SK-N-SH treated with all-trans-retinoic acid at 6 μM for 48 hours (cell line): ENCODE data around the gene SIGLEC6.

Source experiments
- ATAC-seq: fragments of 200-7000 bp; cut with Tn5 transposase; 3 replicates; pipeline ENCODE4 v1.9.1; 2020; ENCODE audit warnings: mild to moderate bottlenecking, moderate library complexity
- ARNTL ChIP-seq: fragments of 450-650 bp; formaldehyde crosslinking; IDR thresholded peaks from 2 replicates; pipeline ENCODE4 v1.5.0; 2020; ENCODE audit warnings: low read depth, mild to moderate bottlenecking, moderate library complexity, borderline replicate concordance
- BACH2 ChIP-seq: fragments of 250-450 bp; sonication (Bioruptor Pico); IDR thresholded peaks from 2 replicates; pipeline ENCODE4 v1.9.0; 2021; ENCODE audit warnings: mild to moderate bottlenecking, borderline replicate concordance
- CSDC2 ChIP-seq: fragments of 250-450 bp; sonication (Bioruptor Pico); IDR thresholded peaks from 2 replicates; pipeline ENCODE4 v1.5.0; 2020; ENCODE audit warnings: mild to moderate bottlenecking, moderate library complexity
- GLIS3 ChIP-seq: fragments of 250-450 bp; sonication (Bioruptor Pico); IDR thresholded peaks from 2 replicates; pipeline ENCODE4 v1.5.0; 2020; ENCODE audit warnings: mild to moderate bottlenecking, moderate library complexity
- ISL1 ChIP-seq: fragments of 250-450 bp; sonication (Bioruptor Pico); IDR thresholded peaks from 2 replicates; pipeline ENCODE4 v2.1.2; 2022; ENCODE audit warnings: mild to moderate bottlenecking, moderate library complexity
- OSR1 ChIP-seq: fragments of 250-450 bp; sonication (Bioruptor Pico); IDR thresholded peaks from 2 replicates; pipeline ENCODE4 v1.8.0; 2022; ENCODE audit warnings: moderate library complexity, mild to moderate bottlenecking, inconsistent platforms
- PPARA ChIP-seq: fragments of 250-450 bp; sonication (Bioruptor Pico); IDR thresholded peaks from 2 replicates; pipeline ENCODE4 v1.5.0; 2020; ENCODE audit warnings: mild to moderate bottlenecking, borderline replicate concordance
- RARB ChIP-seq: fragments of 250-450 bp; sonication (Bioruptor Pico); IDR thresholded peaks from 2 replicates; pipeline ENCODE4 v1.8.0; 2021; ENCODE audit warnings: mild to moderate bottlenecking, moderate library complexity
- SNAI2 ChIP-seq: fragments of 250-450 bp; sonication (Bioruptor Pico); IDR thresholded peaks from 2 replicates; pipeline ENCODE4 v1.5.0; 2020; ENCODE audit warnings: mild to moderate bottlenecking, moderate library complexity
- TCF4 ChIP-seq: fragments of 250-450 bp; sonication (Bioruptor Pico); IDR thresholded peaks from 2 replicates; pipeline ENCODE4 v1.8.0; 2021; ENCODE audit warnings: mild to moderate bottlenecking, moderate library complexity, borderline replicate concordance
- TOX ChIP-seq: fragments of 250-450 bp; sonication (Bioruptor Pico); IDR thresholded peaks from 2 replicates; pipeline ENCODE4 v1.8.0; 2021; ENCODE audit warnings: mild to moderate bottlenecking, moderate library complexity, borderline replicate concordance
- ZC3H10 ChIP-seq: fragments of 250-450 bp; sonication (Bioruptor Pico); IDR thresholded peaks from 2 replicates; pipeline ENCODE4 v1.5.1; 2021; ENCODE audit warnings: mild to moderate bottlenecking, moderate library complexity
- ZFP3 ChIP-seq: fragments of 250-450 bp; sonication (Bioruptor Pico); IDR thresholded peaks from 2 replicates; pipeline ENCODE4 v1.5.0; 2020; ENCODE audit warnings: mild to moderate bottlenecking, moderate library complexity
- ZFP30 ChIP-seq: fragments of 450-650 bp; formaldehyde crosslinking; IDR thresholded peaks from 2 replicates; pipeline ENCODE4 v1.5.0; 2022; ENCODE audit warnings: mild to moderate bottlenecking, moderate library complexity
- ZNF565 ChIP-seq: fragments of 450-650 bp; formaldehyde crosslinking; conservative IDR thresholded peaks from 2 replicates; pipeline ENCODE4 v1.5.0; 2020; ENCODE audit warnings: low read depth, mild to moderate bottlenecking, moderate library complexity
- ZNF70 ChIP-seq: fragments of 450-650 bp; formaldehyde crosslinking; IDR thresholded peaks from 2 replicates; pipeline ENCODE4 v1.5.0; 2020; ENCODE audit warnings: mild to moderate bottlenecking, moderate library complexity
- ZNF8 ChIP-seq: fragments of 450-650 bp; formaldehyde crosslinking; IDR thresholded peaks from 2 replicates; pipeline ENCODE4 v1.5.0; 2020; ENCODE audit warnings: mild to moderate bottlenecking, moderate library complexity
- TF ChIP-seq, protein P1 (sequence below): fragments of 250-450 bp; sonication (Bioruptor Pico); IDR thresholded peaks from 2 replicates; pipeline ENCODE4 v1.5.1; 2021; ENCODE audit warnings: mild to moderate bottlenecking, moderate library complexity
- TF ChIP-seq, protein P2 (sequence below): fragments of 250-450 bp; sonication (Bioruptor Pico); IDR thresholded peaks from 2 replicates; pipeline ENCODE4 v1.8.0; 2021; ENCODE audit warnings: low read depth, mild to moderate bottlenecking, moderate library complexity, borderline replicate concordance
- TF ChIP-seq, protein P3 (sequence below): fragments of 250-450 bp; sonication (Bioruptor Pico); IDR thresholded peaks from 2 replicates; pipeline ENCODE4 v1.5.0; 2020; ENCODE audit warnings: mild to moderate bottlenecking, moderate library complexity
- TF ChIP-seq, protein P4 (sequence below): fragments of 250-450 bp; sonication (Bioruptor Pico); IDR thresholded peaks from 2 replicates; pipeline ENCODE4 v1.8.0; 2020; ENCODE audit warnings: mild to moderate bottlenecking, moderate library complexity, borderline replicate concordance

Gene SIGLEC6

DNA sequence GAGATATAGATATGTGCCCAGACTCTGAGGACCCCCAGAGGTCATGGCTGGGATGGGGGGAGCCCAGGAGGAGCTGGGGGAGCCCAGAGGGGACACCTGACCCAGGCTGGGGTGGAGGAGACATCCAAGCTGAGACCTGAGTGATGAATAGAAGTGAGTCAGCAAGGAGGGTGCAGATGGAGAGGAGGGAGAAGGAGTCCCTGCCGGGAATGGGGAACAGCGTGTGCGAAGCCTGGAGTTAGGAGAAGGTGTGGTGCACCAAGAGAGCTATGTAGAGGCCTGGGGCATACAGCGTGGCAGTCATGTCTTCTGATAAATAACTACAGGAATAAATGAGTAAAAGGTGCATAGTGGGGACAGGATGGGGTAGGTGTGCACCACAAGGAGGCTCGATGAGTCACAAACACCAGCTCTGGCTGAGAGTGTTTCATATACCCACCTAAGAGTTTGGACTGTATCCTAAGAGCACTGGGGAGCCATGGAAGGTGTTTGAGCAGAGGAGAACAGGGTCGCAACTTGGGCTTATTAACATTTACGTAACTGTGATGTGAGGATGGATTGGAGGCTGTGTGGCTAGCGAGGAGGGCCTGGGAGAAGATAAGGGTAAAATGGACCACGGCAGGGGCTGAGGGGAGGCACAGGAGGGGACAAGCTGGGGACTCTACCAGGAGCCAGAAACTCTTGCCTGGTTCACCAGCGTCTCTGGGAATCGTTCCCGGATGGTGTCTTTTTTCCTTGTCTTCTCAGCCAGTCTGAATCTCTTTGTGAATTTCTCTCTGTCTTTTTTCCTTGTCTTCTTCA, 51.7 kb downstream of the SIGLEC6 start:
- TF ChIP-seq, protein P1, sequence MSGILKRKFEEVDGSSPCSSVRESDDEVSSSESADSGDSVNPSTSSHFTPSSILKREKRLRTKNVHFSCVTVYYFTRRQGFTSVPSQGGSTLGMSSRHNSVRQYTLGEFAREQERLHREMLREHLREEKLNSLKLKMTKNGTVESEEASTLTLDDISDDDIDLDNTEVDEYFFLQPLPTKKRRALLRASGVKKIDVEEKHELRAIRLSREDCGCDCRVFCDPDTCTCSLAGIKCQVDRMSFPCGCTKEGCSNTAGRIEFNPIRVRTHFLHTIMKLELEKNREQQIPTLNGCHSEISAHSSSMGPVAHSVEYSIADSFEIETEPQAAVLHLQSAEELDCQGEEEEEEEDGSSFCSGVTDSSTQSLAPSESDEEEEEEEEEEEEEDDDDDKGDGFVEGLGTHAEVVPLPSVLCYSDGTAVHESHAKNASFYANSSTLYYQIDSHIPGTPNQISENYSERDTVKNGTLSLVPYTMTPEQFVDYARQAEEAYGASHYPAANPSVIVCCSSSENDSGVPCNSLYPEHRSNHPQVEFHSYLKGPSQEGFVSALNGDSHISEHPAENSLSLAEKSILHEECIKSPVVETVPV (CRISPR knock-in tag): no peak
- TF ChIP-seq ZNF565 (CRISPR knock-in tag): no peak
- TF ChIP-seq, protein P2, sequence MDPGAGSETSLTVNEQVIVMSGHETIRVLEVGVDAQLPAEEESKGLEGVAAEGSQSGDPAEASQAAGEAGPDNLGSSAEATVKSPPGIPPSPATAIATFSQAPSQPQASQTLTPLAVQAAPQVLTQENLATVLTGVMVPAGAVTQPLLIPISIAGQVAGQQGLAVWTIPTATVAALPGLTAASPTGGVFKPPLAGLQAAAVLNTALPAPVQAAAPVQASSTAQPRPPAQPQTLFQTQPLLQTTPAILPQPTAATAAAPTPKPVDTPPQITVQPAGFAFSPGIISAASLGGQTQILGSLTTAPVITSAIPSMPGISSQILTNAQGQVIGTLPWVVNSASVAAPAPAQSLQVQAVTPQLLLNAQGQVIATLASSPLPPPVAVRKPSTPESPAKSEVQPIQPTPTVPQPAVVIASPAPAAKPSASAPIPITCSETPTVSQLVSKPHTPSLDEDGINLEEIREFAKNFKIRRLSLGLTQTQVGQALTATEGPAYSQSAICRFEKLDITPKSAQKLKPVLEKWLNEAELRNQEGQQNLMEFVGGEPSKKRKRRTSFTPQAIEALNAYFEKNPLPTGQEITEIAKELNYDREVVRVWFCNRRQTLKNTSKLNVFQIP: no peak
- TF ChIP-seq, protein P3, sequence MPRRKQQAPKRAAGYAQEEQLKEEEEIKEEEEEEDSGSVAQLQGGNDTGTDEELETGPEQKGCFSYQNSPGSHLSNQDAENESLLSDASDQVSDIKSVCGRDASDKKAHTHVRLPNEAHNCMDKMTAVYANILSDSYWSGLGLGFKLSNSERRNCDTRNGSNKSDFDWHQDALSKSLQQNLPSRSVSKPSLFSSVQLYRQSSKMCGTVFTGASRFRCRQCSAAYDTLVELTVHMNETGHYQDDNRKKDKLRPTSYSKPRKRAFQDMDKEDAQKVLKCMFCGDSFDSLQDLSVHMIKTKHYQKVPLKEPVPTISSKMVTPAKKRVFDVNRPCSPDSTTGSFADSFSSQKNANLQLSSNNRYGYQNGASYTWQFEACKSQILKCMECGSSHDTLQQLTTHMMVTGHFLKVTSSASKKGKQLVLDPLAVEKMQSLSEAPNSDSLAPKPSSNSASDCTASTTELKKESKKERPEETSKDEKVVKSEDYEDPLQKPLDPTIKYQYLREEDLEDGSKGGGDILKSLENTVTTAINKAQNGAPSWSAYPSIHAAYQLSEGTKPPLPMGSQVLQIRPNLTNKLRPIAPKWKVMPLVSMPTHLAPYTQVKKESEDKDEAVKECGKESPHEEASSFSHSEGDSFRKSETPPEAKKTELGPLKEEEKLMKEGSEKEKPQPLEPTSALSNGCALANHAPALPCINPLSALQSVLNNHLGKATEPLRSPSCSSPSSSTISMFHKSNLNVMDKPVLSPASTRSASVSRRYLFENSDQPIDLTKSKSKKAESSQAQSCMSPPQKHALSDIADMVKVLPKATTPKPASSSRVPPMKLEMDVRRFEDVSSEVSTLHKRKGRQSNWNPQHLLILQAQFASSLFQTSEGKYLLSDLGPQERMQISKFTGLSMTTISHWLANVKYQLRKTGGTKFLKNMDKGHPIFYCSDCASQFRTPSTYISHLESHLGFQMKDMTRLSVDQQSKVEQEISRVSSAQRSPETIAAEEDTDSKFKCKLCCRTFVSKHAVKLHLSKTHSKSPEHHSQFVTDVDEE (CRISPR knock-in tag): no peak
- TF ChIP-seq TCF4 (CRISPR knock-in tag): no peak
- no peak for TF ChIP-seq ZC3H10 (CRISPR knock-in tag)
- TF ChIP-seq ZFP3 (CRISPR knock-in tag): no peak
- TF ChIP-seq SNAI2 (CRISPR knock-in tag): no peak
- TF ChIP-seq CSDC2 (CRISPR knock-in tag): no peak
- TF ChIP-seq ZFP30 (CRISPR knock-in tag): no peak
- TF ChIP-seq ZNF70 (CRISPR knock-in tag): no peak
- TF ChIP-seq ISL1: no peak
- no peak for TF ChIP-seq TOX (CRISPR knock-in tag)
- TF ChIP-seq, protein P4, sequence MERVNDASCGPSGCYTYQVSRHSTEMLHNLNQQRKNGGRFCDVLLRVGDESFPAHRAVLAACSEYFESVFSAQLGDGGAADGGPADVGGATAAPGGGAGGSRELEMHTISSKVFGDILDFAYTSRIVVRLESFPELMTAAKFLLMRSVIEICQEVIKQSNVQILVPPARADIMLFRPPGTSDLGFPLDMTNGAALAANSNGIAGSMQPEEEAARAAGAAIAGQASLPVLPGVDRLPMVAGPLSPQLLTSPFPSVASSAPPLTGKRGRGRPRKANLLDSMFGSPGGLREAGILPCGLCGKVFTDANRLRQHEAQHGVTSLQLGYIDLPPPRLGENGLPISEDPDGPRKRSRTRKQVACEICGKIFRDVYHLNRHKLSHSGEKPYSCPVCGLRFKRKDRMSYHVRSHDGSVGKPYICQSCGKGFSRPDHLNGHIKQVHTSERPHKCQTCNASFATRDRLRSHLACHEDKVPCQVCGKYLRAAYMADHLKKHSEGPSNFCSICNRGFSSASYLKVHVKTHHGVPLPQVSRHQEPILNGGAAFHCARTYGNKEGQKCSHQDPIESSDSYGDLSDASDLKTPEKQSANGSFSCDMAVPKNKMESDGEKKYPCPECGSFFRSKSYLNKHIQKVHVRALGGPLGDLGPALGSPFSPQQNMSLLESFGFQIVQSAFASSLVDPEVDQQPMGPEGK (CRISPR knock-in tag): no peak
- ATAC-seq: no peak

DNA sequence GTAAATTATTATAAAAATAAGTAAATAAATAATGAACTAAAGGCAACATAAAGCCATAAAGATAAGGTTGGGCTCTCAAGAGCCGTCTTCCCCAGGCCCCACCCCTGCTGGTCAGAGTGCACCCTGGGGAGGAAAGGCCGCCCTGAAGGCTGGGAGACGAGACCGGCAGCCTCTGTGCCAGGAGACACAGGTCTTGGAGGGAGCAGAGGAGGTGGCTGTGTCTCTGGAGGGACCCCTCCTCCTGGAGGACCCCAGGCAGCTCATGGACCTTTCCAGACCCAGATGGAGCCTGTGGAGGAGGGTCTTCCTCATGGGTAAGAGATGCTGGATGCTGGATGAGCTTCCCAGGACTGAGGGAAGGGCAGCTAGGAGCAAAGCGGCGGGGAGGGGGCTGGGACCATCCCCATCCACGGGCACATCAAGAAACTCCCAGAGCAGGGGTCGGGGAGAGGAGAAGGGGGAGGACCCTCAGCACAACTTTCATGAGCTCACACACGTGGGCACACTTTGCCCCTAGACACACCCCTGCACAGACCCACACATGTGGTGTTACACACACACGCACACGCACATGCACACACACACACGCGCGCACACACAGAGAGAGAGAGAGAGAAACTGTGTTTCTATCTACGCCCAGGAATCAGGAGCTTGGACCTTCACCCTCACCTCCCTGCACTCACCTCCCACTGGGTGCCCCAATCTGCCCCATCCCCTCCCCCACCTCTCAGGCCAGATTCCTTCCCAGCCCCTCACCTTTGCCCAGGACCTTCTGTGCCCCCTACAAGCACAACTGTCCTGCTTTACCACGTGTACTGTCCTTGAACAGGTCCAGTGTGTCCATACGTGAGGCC, 52.9 kb downstream of the SIGLEC6 start, which contains the start of gene CEACAM18:
TSS of gene CEACAM18 (plus strand) at position 159 of the 854 bp plus-strand sequence.
- ATAC-seq: no peak
- TF ChIP-seq ZFP30 (CRISPR knock-in tag) (no peak), ZC3H10 (CRISPR knock-in tag) (no peak), OSR1 (CRISPR knock-in tag) (no peak), PPARA (CRISPR knock-in tag) (no peak), ZNF70 (CRISPR knock-in tag) (no peak), ARNTL (CRISPR knock-in tag) (no peak), BACH2 (no peak), ZNF8 (CRISPR knock-in tag) (no peak), ZFP3 (CRISPR knock-in tag) (no peak), RARB (CRISPR knock-in tag) (no peak), SNAI2 (CRISPR knock-in tag) (no peak), TCF4 (CRISPR knock-in tag) (no peak), ZNF565 (CRISPR knock-in tag) (no peak), GLIS3 (CRISPR knock-in tag) (no peak)
- TF ChIP-seq, protein P3 (CRISPR knock-in tag): no peak
- TF ChIP-seq, protein P1 (CRISPR knock-in tag): no peak
- TF ChIP-seq, protein P4 (CRISPR knock-in tag): no peak
